Stimulated activated CD4-positive, alpha-beta T cell treated with anti-CD3 and anti-CD28 coated beads, TNF-alpha, amount 100 ng/mL, for 4 hours (primary cell): ENCODE measurements around the gene TRIAP1.
A peak's percentile ranks its signal among the peaks of the same experiment; 100 is the strongest.
"Not testable (repeated sequence)": the region's sequence is repeated elsewhere in the genome, so short reads cannot be mapped to it uniquely, and the experiment has no call there.

Experiments used
- DNase-seq, 3 experiments: peaks; one replicate each; pipeline ENCODE4 v3.0.0-alpha.2; 2020; ENCODE audit warnings: low read depth in 3 of 3

The TRIAP1 gene

DNA sequence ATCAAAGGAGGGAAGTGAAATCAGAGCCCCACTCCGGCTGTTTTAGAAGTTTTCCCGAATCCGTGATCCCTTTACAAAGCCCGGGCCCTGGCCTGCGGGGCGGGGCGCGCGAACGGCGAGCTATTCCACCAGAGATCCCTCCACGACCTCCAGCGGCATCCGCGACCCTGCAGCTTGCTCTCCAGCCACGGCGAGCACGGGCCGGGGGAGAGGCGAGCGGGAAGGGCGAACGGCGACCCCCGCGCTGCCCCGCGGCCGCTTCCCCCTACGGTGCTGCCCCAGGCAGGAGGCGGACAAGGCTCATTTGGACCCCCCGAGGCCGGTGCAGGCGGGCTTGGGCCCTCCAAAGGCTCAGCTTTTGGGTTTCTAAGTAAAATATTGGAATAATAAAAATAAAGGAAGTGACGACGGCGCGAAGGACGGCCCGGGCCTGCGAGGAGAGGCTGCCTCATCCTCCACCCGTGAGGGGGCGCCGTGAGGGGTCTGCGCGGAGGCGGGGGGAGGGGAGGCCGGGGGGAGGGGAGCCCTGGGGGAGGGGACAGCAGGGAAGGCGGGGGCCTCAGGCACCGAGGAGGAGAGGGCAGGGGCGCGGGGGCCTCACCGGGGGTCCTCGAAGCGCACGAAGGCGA lies 22.8 kb upstream of the TRIAP1 start:
- peak; percentile 12 to 46 (median 31) for DNase-seq

GRCh38 chr12:120468325-120468820 lies 22.2 kb upstream of the TRIAP1 start:
- no peak for DNase-seq

- no peak for DNase-seq
These were observed 21.3 kb upstream of the TRIAP1 start for GRCh38 chr12:120467439-120467838.

DNA sequence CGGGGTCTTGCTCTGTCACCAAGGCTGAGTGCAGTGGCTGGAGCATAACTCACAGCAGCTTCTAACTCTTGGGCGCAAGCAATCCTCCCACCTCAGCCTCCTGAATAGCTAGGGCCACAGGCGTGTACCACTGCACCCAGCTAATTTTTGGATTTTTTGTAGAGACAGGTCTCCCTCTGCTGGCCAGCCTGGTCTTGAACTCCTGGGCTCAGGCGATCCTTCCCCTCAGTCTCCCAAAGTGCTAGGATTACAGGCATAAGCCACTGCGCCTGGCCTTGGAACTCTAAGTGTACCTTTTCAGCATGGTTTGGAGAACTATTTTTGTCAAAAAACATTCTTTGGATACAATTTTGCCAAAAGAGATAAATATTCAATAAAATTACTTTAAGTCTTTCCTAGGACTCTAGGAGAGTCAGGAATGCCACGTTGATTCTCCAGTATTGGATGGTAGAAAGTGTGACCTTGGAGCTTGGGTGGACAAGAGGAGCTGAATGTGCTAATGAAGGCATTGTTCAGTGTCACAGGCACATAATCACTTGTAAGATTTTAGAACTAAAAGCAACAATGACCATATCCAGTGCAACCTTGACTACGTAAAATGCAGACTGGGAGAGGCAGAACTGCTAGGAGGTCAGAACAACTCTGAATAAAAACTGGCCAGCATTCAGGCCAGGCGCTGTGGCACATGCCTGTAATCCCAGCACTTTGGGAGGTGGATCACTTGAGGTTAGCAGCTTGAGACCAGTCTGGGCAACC lies 20.6 kb upstream of the TRIAP1 start:
- peak in 1 of 3 experiments; percentile 15 for DNase-seq

DNA sequence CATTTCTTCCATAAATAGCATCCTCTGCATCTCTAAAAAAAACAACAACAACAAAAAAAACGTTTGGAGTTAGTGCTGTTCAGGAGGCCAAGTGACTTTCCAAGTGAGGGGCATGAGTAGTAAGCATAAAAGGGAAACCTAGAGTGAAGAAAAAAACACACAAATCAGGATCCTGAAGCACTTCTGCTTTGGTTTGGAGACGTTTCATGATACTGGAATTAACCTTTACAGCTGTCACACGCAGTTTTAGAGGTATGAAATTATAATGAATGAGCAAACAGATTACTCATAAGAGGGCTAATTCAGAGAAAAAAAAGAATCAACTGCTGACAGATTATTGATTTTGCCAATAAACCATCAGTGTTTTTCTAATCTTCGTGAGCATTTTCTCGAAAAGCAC lies 19.6 kb upstream of the TRIAP1 start:
- DNase-seq = no peak

GRCh38 chr12:120463712-120464111 lies 17.5 kb upstream of the TRIAP1 start:
- DNase-seq = no peak

- DNase-seq = no peak
These were observed 16.0 kb upstream of the TRIAP1 start for GRCh38 chr12:120462099-120462640.

DNA sequence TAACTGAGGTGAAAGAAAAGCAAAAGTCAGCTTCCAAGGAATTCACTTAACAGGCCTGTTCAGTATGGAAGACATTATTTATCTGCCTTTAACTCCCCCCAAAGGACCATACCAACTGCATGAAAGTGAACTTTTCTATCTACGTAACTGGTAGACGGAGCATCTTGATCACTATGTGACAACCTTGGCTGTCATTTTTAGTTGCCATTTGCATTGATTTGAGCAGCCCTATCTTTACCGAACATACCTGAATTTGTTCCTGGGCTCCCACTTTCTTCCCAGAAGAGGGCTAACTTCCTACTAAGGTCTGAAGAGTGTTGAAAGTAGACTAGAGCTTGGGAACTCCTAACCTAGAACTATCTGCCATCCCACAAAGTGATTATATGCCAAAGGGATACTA lies 14.0 kb upstream of the TRIAP1 start:
- DNase-seq = no peak

GRCh38 chr12:120457133-120457532 lies 10.9 kb upstream of the TRIAP1 start:
- DNase-seq = no peak

DNA sequence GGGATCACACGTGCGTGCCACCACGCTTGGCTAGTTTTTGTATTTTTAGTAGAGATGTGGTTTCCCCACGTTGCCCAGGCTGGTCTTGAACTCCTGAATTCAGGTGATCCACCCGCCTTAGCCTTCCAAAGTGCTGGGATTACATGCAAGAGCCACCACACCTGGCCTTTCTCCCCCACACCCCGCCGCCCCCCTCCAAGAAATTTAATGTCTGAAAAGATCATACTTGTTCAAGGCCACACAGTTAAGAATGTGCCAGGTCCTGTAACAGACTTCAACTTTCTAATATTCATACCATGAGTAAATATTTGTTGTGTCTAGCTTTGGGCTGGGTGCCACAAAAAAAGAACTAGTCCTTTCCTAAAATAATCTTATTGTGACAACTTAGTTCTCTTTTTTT lies 9.1 kb upstream of the TRIAP1 start:
- no peak for DNase-seq

GRCh38 chr12:120453977-120454376 lies 7.8 kb upstream of the TRIAP1 start:
- no peak for DNase-seq

GRCh38 chr12:120453060-120453750 lies 7.0 kb upstream of the TRIAP1 start:
- DNase-seq = no peak

DNA sequence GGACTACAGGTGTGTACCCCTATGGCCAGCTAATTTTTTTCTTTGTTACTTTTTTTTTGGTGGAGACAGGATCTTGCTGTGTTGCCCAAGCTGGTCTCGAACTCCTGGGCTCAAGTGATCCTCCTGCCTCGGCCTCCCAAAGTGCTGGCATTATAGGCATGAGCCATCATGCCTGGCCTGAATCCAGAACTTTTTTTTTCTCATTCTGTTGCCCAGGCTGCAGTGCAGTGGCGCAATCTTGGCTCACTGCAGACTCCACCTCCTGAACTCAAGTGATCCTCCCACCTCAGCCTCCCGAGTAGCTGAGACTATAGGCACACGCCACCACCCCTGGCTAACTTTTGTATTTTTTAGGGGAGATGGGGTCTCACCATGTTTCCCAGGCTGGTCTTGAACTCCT lies 6.3 kb upstream of the TRIAP1 start:
- DNase-seq = not testable (repeated sequence)

- no peak for DNase-seq
These were observed 1.8 kb upstream of the TRIAP1 start for GRCh38 chr12:120447992-120448391.

- DNase-seq = not testable (repeated sequence)
These were observed 627 bp upstream of the TRIAP1 start for GRCh38 chr12:120446844-120447178.

- no peak for DNase-seq
These were observed 1.5 kb downstream of the TRIAP1 start for GRCh38 chr12:120444676-120445075.

- DNase-seq = peak; percentile 31 to 57 (median 55)
These were observed 6.4 kb downstream of the TRIAP1 start for GRCh38 chr12:120439646-120440247.

GRCh38 chr12:120438495-120439198 lies 7.5 kb downstream of the TRIAP1 start:
- DNase-seq = no peak

GRCh38 chr12:120437735-120438494 lies 8.3 kb downstream of the TRIAP1 start, which contains the start of gene COX6A1:
Gene COX6A1, plus strand, starts transcription at chr12:120438113. Its CDS starts 14 bp downstream, at chr12:120438127.
- peak; percentile 91 to 97 (median 93) for DNase-seq

- DNase-seq = no peak
These were observed 13.2 kb downstream of the TRIAP1 start for GRCh38 chr12:120432772-120433525.
